ENCODE data around the gene RHOBTB1.

RHOBTB1 gene

GRCh38 chr10:60872451-60872850 lies 71.5 kb downstream of the RHOBTB1 start:
- H3K27ac ChIP-seq = no peak overlapping the region

GRCh38 chr10:60871215-60871614 lies 72.8 kb downstream of the RHOBTB1 start:
- no peaks in the 10 kb centered on the region for H3K79me2 ChIP-seq (ENCODE audit: insufficient read depth, low read depth)
- H2AFZ ChIP-seq (ENCODE audit: low read depth) = no peak overlapping the region
- no peaks in the 10 kb centered on the region for H3K4me1 ChIP-seq (ENCODE audit: low read depth, poor library complexity, severe bottlenecking)
- no peak overlapping the region for H3K27ac ChIP-seq
- TF ChIP-seq CTCF (conservative IDR thresholded peaks at IDR 0.05; ENCODE audit: low read depth, low read length) = no peak
- H3K4me3 ChIP-seq (IDR thresholded peaks at IDR 0.05; ENCODE audit: insufficient read depth, low read depth, low read length) = no peak overlapping the region
- H4K20me1 ChIP-seq (ENCODE audit: insufficient read depth) = no peaks in the 10 kb centered on the region
- no peak overlapping the region for H3K4me2 ChIP-seq
- no peaks in the 10 kb centered on the region for H3K27me3 ChIP-seq (ENCODE audit: insufficient read depth, low read depth)
- H3K9ac ChIP-seq = no peak overlapping the region
- H3K36me3 ChIP-seq (ENCODE audit: insufficient read depth) = no peaks in the 10 kb centered on the region

More at GRCh38 chr10:60872451-60872850, 71.5 kb downstream of the RHOBTB1 start:
- TF ChIP-seq CTCF (conservative IDR thresholded peaks at IDR 0.05; ENCODE audit: low read depth, low read length) = no peak
- no peaks in the 10 kb centered on the region for H4K20me1 ChIP-seq (ENCODE audit: insufficient read depth)
- H3K4me2 ChIP-seq = no peak overlapping the region
- H3K9ac ChIP-seq = no peak overlapping the region
- H3K79me2 ChIP-seq (ENCODE audit: insufficient read depth, low read depth) = no peaks in the 10 kb centered on the region
- no peak overlapping the region for H3K4me3 ChIP-seq (IDR thresholded peaks at IDR 0.05; ENCODE audit: insufficient read depth, low read depth, low read length)
- no peaks in the 10 kb centered on the region for H3K27me3 ChIP-seq (ENCODE audit: insufficient read depth, low read depth)
- H2AFZ ChIP-seq (ENCODE audit: low read depth) = no peak overlapping the region
- H3K36me3 ChIP-seq (ENCODE audit: insufficient read depth) = no peaks in the 10 kb centered on the region
- H3K4me1 ChIP-seq (ENCODE audit: low read depth, poor library complexity, severe bottlenecking) = no peaks in the 10 kb centered on the region

- no peaks in the 10 kb centered on the region for H4K20me1 ChIP-seq (ENCODE audit: insufficient read depth)
- no peaks in the 10 kb centered on the region for H3K79me2 ChIP-seq (ENCODE audit: insufficient read depth, low read depth)
- no peak for TF ChIP-seq CTCF (conservative IDR thresholded peaks at IDR 0.05; ENCODE audit: low read depth, low read length)
- H2AFZ ChIP-seq (ENCODE audit: low read depth) = no peak overlapping the region
- no peaks in the 10 kb centered on the region for H3K36me3 ChIP-seq (ENCODE audit: insufficient read depth)
- no peak overlapping the region for H3K27ac ChIP-seq
- no peaks in the 10 kb centered on the region for H3K27me3 ChIP-seq (ENCODE audit: insufficient read depth, low read depth)
- H3K9ac ChIP-seq = no peak overlapping the region
- H3K4me3 ChIP-seq (IDR thresholded peaks at IDR 0.05; ENCODE audit: insufficient read depth, low read depth, low read length) = no peak overlapping the region
- no peak overlapping the region for H3K4me2 ChIP-seq
- no peaks in the 10 kb centered on the region for H3K4me1 ChIP-seq (ENCODE audit: low read depth, poor library complexity, severe bottlenecking)
These were observed 73.2 kb downstream of the RHOBTB1 start for GRCh38 chr10:60870803-60871202.

GRCh38 chr10:60870416-60870728 lies 73.6 kb downstream of the RHOBTB1 start:
- Histone ChIP-seq H3K9ac (no peak overlapping the region), H4K20me1 (ENCODE audit: insufficient read depth) (no peaks in the 10 kb centered on the region), H3K4me1 (ENCODE audit: low read depth, poor library complexity, severe bottlenecking) (no peaks in the 10 kb centered on the region), H3K27ac (no peak overlapping the region), H3K27me3 (ENCODE audit: insufficient read depth, low read depth) (no peaks in the 10 kb centered on the region), H2AFZ (ENCODE audit: low read depth) (no peak overlapping the region), H3K36me3 (ENCODE audit: insufficient read depth) (no peaks in the 10 kb centered on the region), H3K4me2 (no peak overlapping the region), H3K4me3 (IDR thresholded peaks at IDR 0.05; ENCODE audit: insufficient read depth, low read depth, low read length) (no peak overlapping the region), H3K79me2 (ENCODE audit: insufficient read depth, low read depth) (no peaks in the 10 kb centered on the region)
- no peak for TF ChIP-seq CTCF (conservative IDR thresholded peaks at IDR 0.05; ENCODE audit: low read depth, low read length)
